PC-3 (cell line): ENCODE data around the gene PPP2R1A. TPM values are rescaled to one million over a fixed set of nuclear protein-coding genes. Genes with fewer than 3 reads are reported as not detected.
"Not testable (repeated sequence)": the region's sequence is repeated elsewhere in the genome, so short reads cannot be mapped to it uniquely, and the experiment has no call there.

Source experiments
- ATAC-seq: fragments of 200-7000 bp; cut with Tn5 transposase; 2 replicates; pipeline ENCODE4 v1.9.1; 2020; ENCODE audit warnings: mild to moderate bottlenecking, moderate library complexity
- BruUV-seq: library from RNA; stranded (reverse); fragments of 400-500 nt; replicated peaks from 2 replicates; lab custom pipeline; 2021; lab: Mats Ljungman, UMichigan
- CTCF ChIA-PET: fragments of 300-600 bp; sonication (Branson Sonifier 250); formaldehyde crosslinking; loops from one replicate; lab custom pipeline; 2022; ENCODE audit warnings: antibody characterized with exemption; lab: Charles Lee
- POLR2A ChIA-PET: fragments of 300-600 bp; sonication (Branson Sonifier 250); formaldehyde crosslinking; loops from one replicate; lab custom pipeline; 2022; ENCODE audit warnings: antibody characterized with exemption; ENCODE audit not compliant: unreplicated experiment; lab: Charles Lee
- DNase-seq: peaks from one replicate; pipeline ENCODE4 v3.0.0-alpha.2; 2015
- H2AFZ ChIP-seq: fragments of 300-600 bp; sonication (generic); 2 replicates; pipeline ENCODE4 v1.6.0; 2016; ENCODE audit warnings: antibody characterized with exemption, low read length
- H3F3A ChIP-seq: fragments of 300-600 bp; sonication (generic); one replicate; pipeline ENCODE4 v1.6.0; 2017; ENCODE audit warnings: antibody characterized with exemption, low read length, control low read depth, mild to moderate bottlenecking; ENCODE audit not compliant: unreplicated experiment
- H3K27ac ChIP-seq: fragments of 300-600 bp; sonication (generic); 2 replicates; pipeline ENCODE4 v1.5.1; 2016; ENCODE audit warnings: mild to moderate bottlenecking, low read length
- H3K27me3 ChIP-seq: fragments of 300-600 bp; sonication (generic); 2 replicates; pipeline ENCODE4 v1.6.1; 2016; ENCODE audit warnings: low read length, mixed read lengths
- H3K36me3 ChIP-seq: fragments of 300-600 bp; sonication (generic); 2 replicates; pipeline ENCODE4 v1.6.1; 2016; ENCODE audit warnings: low read depth, mixed run types, low read length, mixed read lengths
- H3K4me1 ChIP-seq: fragments of 300-600 bp; sonication (generic); 2 replicates; pipeline ENCODE4 v1.5.1; 2016; ENCODE audit warnings: low read length; ENCODE audit not compliant: insufficient read depth
- H3K4me2 ChIP-seq: fragments of 300-600 bp; sonication (generic); 2 replicates; pipeline ENCODE4 v1.6.0; 2016; ENCODE audit warnings: low read length
- H3K4me3 ChIP-seq: fragments of 300-600 bp; sonication (generic); 2 replicates; pipeline ENCODE4 v1.5.1; 2016; ENCODE audit warnings: mild to moderate bottlenecking, low read length, mixed read lengths
- H3K79me2 ChIP-seq: fragments of 300-600 bp; sonication (generic); 2 replicates; pipeline ENCODE4 v1.6.1; 2017; ENCODE audit warnings: low read length, mixed read lengths
- H3K9ac ChIP-seq: fragments of 300-600 bp; sonication (generic); 2 replicates; pipeline ENCODE4 v1.6.0; 2016; ENCODE audit warnings: mild to moderate bottlenecking, low read length
- H3K9me2 ChIP-seq: fragments of 300-600 bp; sonication (generic); replicated peaks from 2 replicates; pipeline ENCODE4 v1.6.1; 2016; ENCODE audit warnings: mixed run types, low read length, mixed read lengths
- H3K9me3 ChIP-seq: fragments of 300-600 bp; sonication (generic); 2 replicates; pipeline ENCODE4 v1.6.1; 2016; ENCODE audit warnings: low read length, mixed read lengths
- H4K20me1 ChIP-seq: fragments of 300-600 bp; sonication (generic); 2 replicates; pipeline ENCODE4 v1.6.1; 2016; ENCODE audit warnings: low read length, mixed read lengths
- CTCF ChIP-seq: fragments of 300-600 bp; sonication (generic); conservative IDR thresholded peaks from 2 replicates; pipeline ENCODE4 v1.5.1; 2017; ENCODE audit warnings: antibody characterized with exemption, low read depth, mild to moderate bottlenecking, low read length
- EZH2 ChIP-seq: fragments of 300-600 bp; sonication (generic); IDR thresholded peaks from one replicate; pipeline ENCODE4 v1.6.1; 2017; ENCODE audit warnings: antibody characterized with exemption, mild to moderate bottlenecking, low read length; ENCODE audit not compliant: unreplicated experiment
- EZH2phosphoT487 ChIP-seq: fragments of 300-600 bp; sonication (generic); IDR thresholded peaks from 2 replicates; pipeline ENCODE4 v1.6.1; 2018; ENCODE audit warnings: mild to moderate bottlenecking, antibody characterized with exemption, low read length, borderline replicate concordance
- intact Hi-C: fragments of 100-400 bp; cut with micrococcal nuclease; formaldehyde crosslinking; loops from 2 replicates; pipeline ENCODE4 v1.9.0; 2023
- total RNA-seq: library from RNA; depleted of rRNA; stranded (reverse); fragments of >200 nt; gene quantifications from 2 replicates; pipeline ENCODE4 v1.2.3, GENCODE V29; 2014

Gene PPP2R1A
- total RNA-seq, 1 experiment from 2014 or later = 336 TPM

GRCh38 chr19:52200044-52200443, 10.2 kb downstream of the PPP2R1A start:
- TF ChIP-seq CTCF (no peak), EZH2 (no peak), EZH2phosphoT487 (no peak)
- ATAC-seq (peak; percentile 51), DNase-seq (peak; percentile 25)
- ChIA-PET CTCF (no interaction called here), POLR2A (interaction anchor here (0.6 kb wide), 1 partner anchor 11 kb away, joined by 4 read pairs; no protein-coding TSS in a partner anchor)
- Histone ChIP-seq H3K9me2 (no peaks in the 10 kb centered on the region), H3F3A (no peaks in the 10 kb centered on the region), H3K36me3 (peaks cover 89% of the 10 kb centered on the region), H3K27ac (no peak overlapping the region), H3K79me2 (peaks cover 95% of the 10 kb centered on the region), H3K9ac (no peak overlapping the region), H4K20me1 (peaks cover 41% of the 10 kb centered on the region), H2AFZ (no peak overlapping the region), H3K4me3 (no peak overlapping the region), H3K4me1 (0 out of 2 replicates have a peak, but pooled peaks cover 6% of the 10 kb centered on the region), H3K9me3 (no peaks in the 10 kb centered on the region), H3K27me3 (no peaks in the 10 kb centered on the region), H3K4me2 (no peak overlapping the region)
- no TSS peak for BruUV-seq
- intact Hi-C loops = no loop called here

- H3K9me2 ChIP-seq, H2AFZ ChIP-seq, H3F3A ChIP-seq, DNase-seq, H3K27me3 ChIP-seq, ATAC-seq, POLR2A ChIA-PET, H3K4me1 ChIP-seq, BruUV-seq, H3K9me3 ChIP-seq, H3K9ac ChIP-seq, intact Hi-C loops, CTCF ChIA-PET, H3K4me2 ChIP-seq, H3K27ac ChIP-seq, H3K4me3 ChIP-seq: not testable (repeated sequence)
- H3K36me3 ChIP-seq = peaks cover 89% of the 10 kb centered on the region
- peaks cover 36% of the 10 kb centered on the region for H4K20me1 ChIP-seq
- peaks cover 95% of the 10 kb centered on the region for H3K79me2 ChIP-seq
Measured at GRCh38 chr19:52200755-52201391, 11.0 kb downstream of the PPP2R1A start.

- BruUV-seq = no TSS peak
- Histone ChIP-seq H3K79me2 (peaks cover 67% of the 10 kb centered on the region), H3K9me3 (no peaks in the 10 kb centered on the region), H3K4me2 (no peak overlapping the region), H3F3A (no peaks in the 10 kb centered on the region), H3K9me2 (no peaks in the 10 kb centered on the region), H3K4me3 (no peak overlapping the region), H3K27ac (no peak overlapping the region), H3K36me3 (peaks cover 90% of the 10 kb centered on the region), H3K4me1 (peaks cover 1% of the 10 kb centered on the region), H2AFZ (no peak overlapping the region), H4K20me1 (peaks cover 25% of the 10 kb centered on the region; the same call in 1 of the 2 replicates), H3K9ac (no peak overlapping the region), H3K27me3 (no peaks in the 10 kb centered on the region)
- TF ChIP-seq CTCF (no peak), EZH2 (no peak), EZH2phosphoT487 (no peak)
- ChIA-PET POLR2A (no interaction called here), CTCF (no interaction called here)
- ATAC-seq = no peak
- intact Hi-C loops = no loop called here
- DNase-seq = no peak
Measured at GRCh38 chr19:52206481-52206880, 16.6 kb downstream of the PPP2R1A start.
